MCF 10A (cell line): Measurements from ENCODE around the gene FHL5. TPM values are rescaled to one million over a fixed set of nuclear protein-coding genes. Genes with fewer than 3 reads are reported as not detected.

Source experiments
- BruUV-seq: library from RNA; stranded (reverse); fragments of 400-500 nt; replicated peaks from 2 replicates; lab custom pipeline; 2021; lab: Mats Ljungman, UMichigan
- CTCF ChIA-PET: fragments of 300-600 bp; sonication (Branson Sonifier 250); formaldehyde crosslinking; extraction: SDS; loops from one replicate; lab custom pipeline; 2021; ENCODE audit warnings: antibody characterized with exemption, inconsistent platforms; lab: Yijun Ruan, JAX
- POLR2A ChIA-PET: fragments of 300-600, 350-650 bp; sonication (Branson Sonifier 250); formaldehyde crosslinking; extraction: SDS; loops from one replicate; lab custom pipeline; 2020; ENCODE audit warnings: antibody characterized with exemption, inconsistent platforms; lab: Yijun Ruan, JAX
- DNase-seq: peaks from one replicate; pipeline ENCODE4 v3.0.0-alpha.2; 2018; ENCODE audit not compliant: unreplicated experiment
- H3K27ac Mint-ChIP-seq: one replicate; pipeline ENCODE4 v1.8.0; 2022; ENCODE audit warnings: mild to moderate bottlenecking, low read depth, mixed read lengths; ENCODE audit not compliant: unreplicated experiment
- H3K27me3 Mint-ChIP-seq: one replicate; pipeline ENCODE4 v1.8.0; 2022; ENCODE audit warnings: mixed read lengths; ENCODE audit not compliant: insufficient read depth, unreplicated experiment
- H3K36me3 Mint-ChIP-seq: one replicate; pipeline ENCODE4 v1.8.0; 2022; ENCODE audit warnings: mild to moderate bottlenecking, moderate library complexity, mixed read lengths; ENCODE audit not compliant: insufficient read depth, unreplicated experiment
- H3K4me1 Mint-ChIP-seq: one replicate; pipeline ENCODE4 v1.8.0; 2022; ENCODE audit warnings: mixed read lengths; ENCODE audit not compliant: insufficient read depth, unreplicated experiment
- H3K4me3 Mint-ChIP-seq: one replicate; pipeline ENCODE4 v1.8.0; 2022; ENCODE audit warnings: mild to moderate bottlenecking, moderate library complexity, mixed read lengths; ENCODE audit not compliant: unreplicated experiment
- H3K9me3 Mint-ChIP-seq: one replicate; pipeline ENCODE4 v1.8.0; 2022; ENCODE audit warnings: mixed read lengths; ENCODE audit not compliant: unreplicated experiment
- CTCF ChIP-seq: fragments of 200-600 bp; IDR thresholded peaks from one replicate; pipeline ENCODE4 v1.8.0; 2022; ENCODE audit warnings: antibody characterized with exemption, mild to moderate bottlenecking; ENCODE audit not compliant: unreplicated experiment
- intact Hi-C: fragments of 100-400 bp; cut with micrococcal nuclease; formaldehyde crosslinking; loops from 2 replicates; pipeline ENCODE4 v1.14.1; 2022
- total RNA-seq: library from RNA; stranded (reverse); gene quantifications from 2 replicates; pipeline ENCODE4 v1.2.3, GENCODE V29; 2022

Gene FHL5
- total RNA-seq, 1 experiment from 2014 or later = not detected

- TF ChIP-seq CTCF = no peak
- intact Hi-C loops = no loop called here
- ChIA-PET CTCF (no interaction called here), POLR2A (no interaction called here)
- BruUV-seq = no TSS peak
- DNase-seq = no peak
- no peaks in the 10 kb centered on the region for H3K9me3 Mint-ChIP-seq
- H3K4me1 Mint-ChIP-seq = no peaks in the 10 kb centered on the region
- peaks cover 58% of the 10 kb centered on the region for H3K27me3 Mint-ChIP-seq
- H3K27ac Mint-ChIP-seq = no peak overlapping the region
- no peaks in the 10 kb centered on the region for H3K36me3 Mint-ChIP-seq
- H3K4me3 Mint-ChIP-seq = no peak overlapping the region
Measured at GRCh38 chr6:96582436-96582835, 19.5 kb downstream of the FHL5 start.

DNA sequence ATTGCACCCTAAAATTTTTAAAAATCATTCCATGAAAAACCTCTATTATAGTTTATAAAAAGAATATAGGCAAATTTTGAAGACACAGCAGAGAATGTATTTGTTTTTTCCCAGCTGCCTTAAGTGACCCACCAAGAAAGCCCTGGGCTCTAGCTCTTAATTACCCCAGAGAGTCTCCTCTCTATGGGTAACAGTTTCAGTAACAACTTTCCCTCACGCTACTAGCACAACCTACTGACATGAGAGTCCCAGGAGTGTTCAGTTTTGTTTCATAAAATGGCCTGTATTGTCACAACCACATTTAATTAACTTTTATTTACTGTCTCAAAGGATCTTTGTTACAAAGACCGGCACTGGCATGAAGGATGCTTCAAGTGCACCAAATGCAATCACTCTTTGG lies 41.5 kb downstream of the FHL5 start:
- no peaks in the 10 kb centered on the region for H3K9me3 Mint-ChIP-seq
- H3K36me3 Mint-ChIP-seq = no peaks in the 10 kb centered on the region
- ChIA-PET POLR2A (no interaction called here), CTCF (no interaction called here)
- H3K27ac Mint-ChIP-seq = no peak overlapping the region
- BruUV-seq = no TSS peak
- DNase-seq = no peak
- no peak overlapping the region for H3K4me3 Mint-ChIP-seq
- H3K4me1 Mint-ChIP-seq = no peaks in the 10 kb centered on the region
- H3K27me3 Mint-ChIP-seq = peaks cover 57% of the 10 kb centered on the region
- intact Hi-C loops = no loop called here
- TF ChIP-seq CTCF = no peak

GRCh38 chr6:96608074-96608473 lies 45.1 kb downstream of the FHL5 start:
- no TSS peak for BruUV-seq
- Mint-ChIP-seq H3K27me3 (peaks cover 66% of the 10 kb centered on the region), H3K36me3 (no peaks in the 10 kb centered on the region), H3K27ac (no peak overlapping the region), H3K4me3 (no peak overlapping the region), H3K9me3 (no peaks in the 10 kb centered on the region), H3K4me1 (no peaks in the 10 kb centered on the region)
- DNase-seq = no peak
- intact Hi-C loops = no loop called here
- TF ChIP-seq CTCF = no peak
- POLR2A ChIA-PET = no interaction called here
- CTCF ChIA-PET = interaction anchor here (0.6 to 2.6 kb wide), 2 partner anchors 19 to 33 kb away, joined by 3 to 10 read pairs; no protein-coding TSS in a partner anchor

DNA sequence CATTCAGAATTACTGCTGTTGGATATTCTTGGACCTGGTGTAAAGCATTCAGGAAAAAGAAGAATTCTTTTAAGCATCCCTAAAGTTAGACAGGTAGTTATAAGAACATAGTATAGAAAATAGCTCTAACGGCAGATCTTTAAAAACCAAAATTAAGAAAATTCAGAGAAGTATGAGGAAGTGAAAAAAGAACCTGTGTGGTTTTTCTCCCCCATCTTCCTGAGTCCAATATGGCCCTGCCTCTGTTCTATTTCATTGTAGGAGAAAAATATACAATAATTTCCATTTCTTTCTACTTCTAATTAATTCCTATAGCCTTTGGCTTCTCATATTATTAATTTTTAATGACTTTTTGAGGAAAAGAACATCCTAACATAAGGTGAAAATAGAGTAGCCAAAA lies 47.1 kb downstream of the FHL5 start:
- Mint-ChIP-seq H3K36me3 (no peaks in the 10 kb centered on the region), H3K4me3 (no peak overlapping the region), H3K27ac (no peak overlapping the region), H3K27me3 (peaks cover 69% of the 10 kb centered on the region), H3K4me1 (no peaks in the 10 kb centered on the region), H3K9me3 (no peaks in the 10 kb centered on the region)
- POLR2A ChIA-PET = no interaction called here
- BruUV-seq = no TSS peak
- CTCF ChIA-PET = interaction anchor here (1.6 kb wide), 1 partner anchor 18 kb away, joined by 3 read pairs; no protein-coding TSS in a partner anchor
- DNase-seq = no peak
- no peak for TF ChIP-seq CTCF
- intact Hi-C loops = no loop called here
